ENCODE results near the gene SEMA6A.

The SEMA6A gene

DNA sequence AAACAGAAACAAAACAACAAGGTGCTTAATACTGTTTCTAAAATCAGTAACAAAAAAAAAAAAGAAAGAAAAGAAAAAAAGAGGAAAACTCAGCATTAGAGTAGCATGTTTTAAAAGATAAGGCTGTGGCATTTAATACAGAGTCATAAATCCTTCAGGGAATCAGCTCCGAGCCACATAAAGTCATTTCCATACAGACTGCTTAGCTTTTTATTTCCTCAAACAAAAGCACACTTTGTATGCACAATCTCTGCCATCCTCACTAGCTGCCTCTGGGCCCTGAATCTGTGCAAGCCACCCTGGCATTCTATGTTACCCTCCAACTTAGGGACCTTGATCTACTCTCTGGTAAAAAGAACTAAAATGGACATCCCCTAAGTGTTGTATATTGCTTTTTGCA lies 87.6 kb downstream of the SEMA6A start:
- no peak for DNase-seq

DNA sequence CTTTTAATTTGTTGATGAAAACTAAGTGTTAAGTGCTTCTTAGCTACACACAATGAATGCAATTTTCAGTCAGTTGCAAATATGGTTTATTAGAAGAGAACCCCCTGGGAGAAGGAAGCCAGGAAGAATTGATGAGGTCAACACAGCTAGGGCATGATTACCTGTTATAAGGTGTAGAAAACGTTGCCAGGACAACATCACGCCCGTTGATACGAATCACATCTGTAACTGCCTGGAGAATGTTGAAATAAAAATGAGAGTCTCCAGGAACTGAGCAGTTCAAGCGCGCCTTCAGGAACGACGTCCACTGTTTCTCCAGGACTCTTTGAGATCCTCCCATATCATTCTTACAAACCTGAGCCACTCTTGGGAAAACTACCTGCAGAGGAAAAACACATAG lies 88.0 kb downstream of the SEMA6A start:
- no peak for DNase-seq

DNA sequence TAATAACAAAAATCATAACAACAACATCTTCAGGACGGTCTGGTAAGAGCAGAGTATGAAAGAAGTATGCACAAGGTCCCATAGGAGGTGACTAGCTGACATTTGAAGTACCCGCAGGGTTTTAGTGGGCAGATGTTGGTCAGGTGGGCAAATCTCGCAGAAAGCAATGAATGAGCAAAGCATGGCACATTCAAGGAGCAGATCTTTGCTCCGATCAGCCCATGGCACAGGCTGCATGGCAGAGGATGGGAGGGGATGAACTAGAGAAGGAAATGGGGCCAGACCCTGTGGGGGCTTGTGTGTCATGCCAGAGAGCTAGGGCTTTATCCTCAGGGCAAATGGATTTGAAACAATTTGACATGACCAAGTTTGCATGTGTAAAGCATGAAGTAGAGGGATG lies 90.0 kb downstream of the SEMA6A start:
- DNase-seq: no peak

DNA sequence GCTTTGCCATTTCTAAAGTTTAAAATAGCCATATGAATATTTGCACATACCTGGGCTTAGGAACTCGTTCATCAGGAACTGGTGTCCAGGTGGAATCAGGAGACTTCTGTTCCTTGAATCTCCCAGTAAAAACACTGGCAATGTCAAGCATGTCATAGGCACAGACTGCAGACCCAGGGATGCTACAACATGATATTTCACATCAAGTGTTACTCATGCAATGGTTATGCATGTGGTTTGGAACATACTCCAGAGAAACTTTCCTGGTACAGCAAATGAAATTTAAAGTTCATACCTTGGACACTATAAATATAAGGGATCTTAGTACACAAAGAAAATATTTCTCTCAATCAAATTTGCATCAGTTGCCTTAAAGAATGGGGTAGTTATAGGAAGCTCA lies 92.2 kb downstream of the SEMA6A start:
- DNase-seq: no peak

DNA sequence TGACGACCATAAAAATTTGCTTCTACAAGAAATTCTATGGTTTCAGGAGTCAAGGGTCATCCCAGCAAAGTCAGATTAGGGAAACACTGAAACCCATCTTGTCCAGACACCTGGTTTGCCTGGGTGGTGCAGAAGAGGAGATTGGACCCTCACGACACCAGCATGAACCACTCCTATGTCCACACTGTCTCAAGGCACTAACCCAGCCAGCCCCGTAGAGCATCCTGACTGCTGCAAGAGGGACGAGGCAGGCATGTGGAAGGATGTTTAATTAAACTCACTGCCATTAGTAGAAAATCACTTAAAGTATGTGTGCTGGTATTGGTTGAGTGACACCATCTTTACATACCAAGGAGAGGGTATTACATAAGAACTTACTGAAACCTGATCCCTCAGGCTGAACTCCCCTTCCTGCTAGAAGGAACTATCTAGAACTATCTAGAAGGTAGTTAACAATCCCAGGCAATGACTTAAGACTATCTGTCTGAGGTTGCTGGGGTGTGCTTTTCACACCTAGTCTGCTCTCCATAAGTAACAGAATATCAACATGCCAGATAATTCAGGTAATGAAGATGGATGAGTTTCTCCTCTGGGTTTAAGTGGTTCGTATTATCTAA lies 93.6 kb downstream of the SEMA6A start:
- DNase-seq: no peak

DNA sequence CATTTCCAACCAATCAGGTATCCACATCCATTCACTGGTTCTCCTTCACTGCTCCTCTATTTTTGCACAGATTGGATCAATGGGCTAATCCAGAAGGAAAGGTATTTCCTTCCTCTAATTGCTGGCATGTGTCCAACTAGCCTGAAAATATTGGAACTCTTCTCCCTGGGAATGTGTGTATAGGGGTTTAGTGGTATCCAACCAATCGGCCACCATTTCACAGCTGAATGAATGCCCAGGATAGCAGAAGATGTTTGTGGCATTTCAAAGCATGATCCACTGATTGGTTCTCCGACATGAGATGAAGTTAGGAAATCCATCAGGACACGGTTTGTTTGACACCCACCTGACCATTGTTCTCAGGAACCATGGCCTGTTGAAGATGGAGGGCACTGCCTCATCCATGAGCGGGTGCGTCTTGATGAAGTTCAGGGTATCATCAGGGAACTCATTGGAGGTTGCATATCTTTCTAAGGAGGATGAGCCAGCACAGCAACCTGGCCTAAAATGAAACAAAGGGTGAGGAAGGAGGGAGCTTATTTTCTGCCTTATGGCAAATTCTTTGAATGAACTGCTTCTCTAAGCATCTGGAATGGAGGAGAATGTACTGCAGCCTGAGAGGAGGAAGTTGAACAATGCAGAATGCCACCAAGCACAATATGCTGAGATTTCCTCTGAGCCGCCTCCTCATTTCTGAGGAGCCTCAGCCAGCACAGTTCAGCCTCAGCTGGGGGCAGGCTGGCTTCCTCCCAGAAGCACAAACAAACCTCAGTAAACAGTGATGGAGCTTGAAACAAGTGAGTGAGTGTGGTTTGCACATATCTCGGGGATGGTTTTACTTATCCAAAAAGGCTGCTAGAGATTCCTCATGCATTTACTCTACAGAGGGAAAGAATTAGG lies 94.6 kb downstream of the SEMA6A start:
- no peak for DNase-seq

DNA sequence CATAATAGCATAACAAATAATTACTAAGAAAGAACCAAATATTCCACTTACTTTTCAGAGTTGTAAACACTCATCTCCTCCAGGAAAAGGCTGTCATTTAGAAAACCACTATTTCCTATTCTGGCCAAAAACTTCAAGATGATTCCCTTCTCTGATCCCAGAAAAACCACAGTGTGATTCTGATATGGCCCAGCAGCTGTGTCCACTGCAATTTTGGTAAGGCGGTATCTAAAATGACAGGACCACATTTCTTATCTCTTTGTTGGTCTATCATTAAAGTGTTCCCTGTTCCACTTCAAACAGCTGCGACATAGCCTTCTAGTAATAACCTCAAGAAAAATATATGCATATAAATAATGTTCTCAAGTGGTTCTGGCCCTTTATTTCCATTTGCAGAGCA lies 96.1 kb downstream of the SEMA6A start:
- DNase-seq: no peak

DNA sequence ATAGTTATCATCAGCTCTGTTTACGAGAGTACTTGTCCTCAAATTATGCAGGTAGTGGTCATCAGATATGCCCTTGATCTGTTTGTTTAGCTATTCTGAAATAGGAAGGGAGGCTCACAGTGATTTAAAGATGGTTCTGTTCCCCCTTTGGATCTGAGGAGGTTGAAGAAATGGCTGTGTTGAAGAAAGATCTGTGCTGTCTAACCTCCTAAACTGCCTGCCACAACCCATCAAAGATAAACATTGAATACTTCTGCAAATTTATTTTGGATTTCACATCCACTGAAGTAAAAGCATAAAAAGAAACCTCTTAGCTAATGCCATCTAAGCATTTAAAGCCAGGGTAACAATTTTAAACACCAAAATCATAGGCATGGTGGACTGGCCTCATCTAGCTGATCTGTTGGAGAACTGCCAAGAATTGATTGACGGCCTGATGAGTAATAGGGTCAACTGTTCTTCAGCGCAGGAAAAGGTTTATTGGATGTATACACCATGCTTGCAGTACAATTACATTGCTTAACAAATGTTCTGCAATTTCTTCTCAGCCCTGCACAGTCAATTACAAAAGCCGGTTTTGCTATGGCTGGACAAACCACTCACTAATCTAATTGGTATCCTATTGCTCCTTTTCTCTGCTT lies 97.6 kb downstream of the SEMA6A start:
- DNase-seq: no peak

DNA sequence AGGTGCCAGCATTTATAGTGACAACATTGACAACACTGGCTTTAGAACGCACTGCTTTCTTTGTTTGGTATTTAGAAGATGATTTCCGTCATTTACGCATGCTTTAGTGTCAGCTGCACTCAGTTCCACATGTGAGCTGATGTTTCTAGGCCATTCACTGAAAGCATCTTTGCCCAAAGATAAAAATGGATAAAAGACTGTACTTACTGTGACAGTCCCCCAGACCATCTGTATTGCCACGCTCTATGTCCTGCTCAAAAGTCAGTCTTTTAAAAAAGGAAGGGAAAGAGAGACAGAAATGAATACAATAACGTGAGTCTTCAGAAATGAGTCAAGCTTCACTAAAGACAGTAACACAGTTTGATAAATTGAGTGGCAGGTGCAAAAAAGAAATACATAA lies 99.3 kb downstream of the SEMA6A start:
- no peak for DNase-seq

DNA sequence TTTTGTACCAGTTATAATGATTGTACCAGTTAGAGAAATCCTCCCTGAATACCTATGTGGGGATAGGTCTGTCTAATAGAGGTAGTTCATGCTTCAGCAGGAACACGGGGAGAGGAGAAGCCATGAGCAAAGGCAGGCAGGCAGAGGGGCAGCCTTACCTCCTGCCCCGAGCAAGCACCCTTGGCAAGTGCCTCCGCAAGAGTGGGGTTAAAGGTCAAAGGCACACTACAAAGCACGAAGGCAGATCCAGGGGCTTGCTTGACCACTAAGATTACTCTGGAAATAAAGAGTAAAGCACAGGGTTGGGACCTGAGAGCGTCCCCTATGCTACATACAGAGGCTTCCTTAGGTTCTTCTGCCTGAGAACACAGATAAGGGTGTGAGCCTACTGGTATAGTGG lies 100.9 kb downstream of the SEMA6A start:
- no peak for DNase-seq

DNA sequence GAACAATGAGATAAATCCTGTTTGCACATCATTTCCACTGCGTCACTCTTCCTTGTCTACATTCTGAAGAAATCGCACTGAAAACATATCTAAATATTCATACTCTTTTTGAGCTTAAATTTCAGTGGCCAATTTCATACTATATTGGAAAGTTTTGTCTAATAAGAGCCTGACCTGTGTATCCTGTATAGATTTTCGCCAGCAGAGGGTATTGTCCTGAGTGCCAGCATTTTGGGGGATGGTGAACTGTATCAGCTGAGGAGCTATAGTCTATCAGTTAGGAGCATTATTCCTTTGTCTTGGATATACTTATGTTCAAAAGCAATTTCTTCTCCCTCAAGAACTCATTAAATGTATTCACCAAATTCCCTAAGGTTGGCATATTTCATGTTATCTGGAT lies 102.3 kb downstream of the SEMA6A start:
- DNase-seq: no peak

DNA sequence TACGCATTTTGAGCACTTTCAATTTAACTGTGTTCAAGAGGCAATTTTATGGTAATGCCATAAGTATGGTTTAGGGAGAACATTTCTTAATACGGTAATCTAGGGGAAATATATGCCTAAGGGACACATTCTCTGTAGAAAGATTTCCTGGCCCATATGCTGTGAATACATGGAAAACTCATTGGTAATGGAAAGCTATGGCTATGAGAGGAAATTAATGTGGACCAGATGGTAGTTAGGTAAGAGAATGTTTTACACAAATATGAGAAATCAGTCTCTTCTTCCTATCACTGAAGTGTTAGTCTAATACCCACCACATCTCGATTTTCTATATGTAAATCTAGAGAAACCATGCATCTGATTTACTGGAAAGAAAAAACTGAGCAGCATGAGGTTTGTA lies 105.0 kb downstream of the SEMA6A start:
- no peak for DNase-seq

DNA sequence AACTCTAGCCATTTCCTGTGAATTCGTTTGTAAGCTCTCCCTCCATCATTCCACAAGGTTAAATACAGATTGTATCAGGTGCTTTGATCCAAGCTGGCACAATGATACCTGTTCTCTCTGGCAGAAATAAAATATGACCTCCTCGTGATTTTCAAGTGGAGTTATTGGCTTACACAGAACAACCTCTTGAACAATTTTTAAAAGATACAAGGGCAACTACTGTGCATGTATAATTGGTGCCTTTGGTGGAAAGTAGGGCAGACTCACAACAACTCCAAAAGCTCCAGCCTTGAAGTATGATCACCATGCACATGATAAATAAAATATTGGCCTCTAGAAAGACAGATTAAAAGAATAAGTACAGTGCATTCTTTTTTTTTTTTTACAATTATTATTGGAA lies 106.0 kb downstream of the SEMA6A start:
- no peak for DNase-seq

DNA sequence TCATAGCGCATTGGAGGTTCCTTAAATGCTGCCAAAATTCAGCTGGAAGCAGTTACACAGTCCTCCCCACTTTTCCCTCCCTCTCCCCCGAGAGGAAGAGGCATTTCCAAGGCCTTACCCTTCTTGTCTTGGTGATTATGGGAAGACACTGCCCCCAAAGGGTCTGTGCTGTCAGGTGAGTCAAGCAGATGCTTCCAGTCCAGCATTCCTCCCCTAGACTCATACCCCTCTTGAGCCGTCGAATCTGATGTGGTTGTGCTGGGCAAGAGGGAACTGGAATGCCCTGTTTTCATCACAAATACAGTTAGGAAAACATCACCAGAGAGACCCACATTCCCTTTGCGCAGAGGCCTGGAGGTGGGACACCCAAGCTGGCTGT lies 107.2 kb downstream of the SEMA6A start:
- DNase-seq: no peak

DNA sequence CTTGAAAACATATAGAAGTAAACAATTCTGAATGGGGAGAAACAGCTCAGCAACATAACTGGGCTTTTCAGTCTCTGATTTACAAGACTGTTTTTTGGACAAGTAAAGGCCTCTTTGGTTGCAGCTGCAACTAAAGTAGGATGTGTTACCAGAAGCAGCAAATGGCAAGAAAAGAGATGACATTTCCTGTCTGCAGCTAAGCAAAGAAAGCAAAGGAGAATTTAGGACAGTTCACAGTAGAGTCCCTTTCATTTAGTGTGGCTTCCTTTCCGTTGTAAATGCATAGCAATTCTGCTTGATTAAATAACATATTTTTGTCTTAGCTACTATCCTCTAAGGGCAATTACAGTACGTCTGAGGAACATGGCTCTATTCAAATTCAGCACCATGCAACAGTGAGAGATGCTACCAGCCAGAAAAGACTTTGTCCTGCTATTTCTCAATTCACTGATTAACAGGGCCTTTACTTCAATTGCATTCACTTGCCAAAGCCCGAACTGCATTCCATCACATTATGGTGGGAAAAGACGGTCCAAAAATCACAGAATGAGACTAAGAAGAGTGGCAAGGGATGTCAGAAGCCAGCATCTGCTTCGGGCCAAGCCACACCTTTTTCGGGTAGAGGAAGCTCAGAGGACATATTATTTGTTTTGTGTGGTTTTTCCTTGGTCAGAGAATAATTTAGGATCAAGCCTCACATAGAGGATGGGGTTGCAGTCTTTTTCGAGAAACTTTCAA lies 107.7 kb downstream of the SEMA6A start:
- no peak for DNase-seq

DNA sequence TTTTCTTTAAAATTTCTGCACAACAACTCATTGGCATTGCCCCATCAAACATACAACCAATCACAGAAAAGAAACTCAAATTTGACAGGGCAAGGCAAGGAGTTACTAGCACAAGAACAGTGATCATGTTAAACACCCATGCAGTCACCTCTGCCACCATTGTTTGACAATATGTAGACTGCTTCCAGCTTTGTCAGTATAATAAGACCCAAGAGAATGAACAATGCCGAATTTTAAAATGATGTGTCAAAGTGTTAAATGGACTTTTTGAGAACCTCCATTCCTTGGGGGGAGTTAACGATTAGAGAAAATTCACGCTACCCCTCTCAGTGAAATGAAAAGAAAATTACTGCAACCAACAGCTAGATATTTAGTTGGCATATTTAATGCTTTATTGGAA lies 109.2 kb downstream of the SEMA6A start:
- no peak for DNase-seq

DNA sequence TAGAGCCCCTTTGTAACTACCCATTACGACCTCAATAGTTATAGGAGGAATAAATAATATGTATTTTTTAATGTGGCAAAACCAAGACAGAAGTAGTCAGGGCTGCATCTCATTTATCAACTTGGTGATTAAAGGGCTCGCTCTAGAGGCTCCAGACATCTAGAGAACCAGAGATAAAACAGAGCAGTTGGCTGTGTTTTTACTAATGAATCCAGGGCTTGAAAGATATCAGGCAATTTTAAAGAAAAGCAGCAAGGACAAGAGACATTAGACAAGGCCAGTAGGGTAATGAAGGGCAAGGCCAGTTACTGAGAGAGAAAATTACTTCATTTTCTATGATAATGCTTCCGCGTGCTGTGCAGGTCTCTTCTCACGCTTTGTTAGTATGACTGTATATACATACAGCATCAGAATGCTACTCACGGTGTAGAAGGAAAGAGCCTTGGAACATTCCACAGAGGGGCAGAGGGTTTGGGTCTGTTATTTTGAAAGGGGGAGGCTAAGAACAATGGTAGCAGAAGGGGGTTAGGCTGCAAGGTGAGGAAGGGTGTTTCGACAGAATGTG lies 110.4 kb downstream of the SEMA6A start:
- no peak for DNase-seq

DNA sequence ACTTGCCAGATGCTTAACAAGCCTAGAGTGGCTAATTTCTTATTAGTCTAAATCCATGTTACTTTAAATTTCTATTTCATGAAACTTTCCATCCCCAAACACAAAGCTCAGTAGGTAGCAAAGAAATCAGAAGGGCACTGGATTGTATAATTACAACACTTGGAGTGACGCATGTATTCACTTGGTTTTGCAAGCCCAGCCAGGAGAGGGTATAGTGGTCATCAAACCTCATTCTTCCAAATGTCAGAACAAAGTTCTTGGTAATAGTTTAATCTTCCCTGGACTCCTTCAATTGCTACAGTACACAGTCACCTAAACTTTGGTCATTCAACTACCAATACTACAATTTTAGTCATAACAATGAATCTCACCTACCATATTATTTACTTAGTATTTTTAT lies 112.1 kb downstream of the SEMA6A start:
- DNase-seq: no peak

DNA sequence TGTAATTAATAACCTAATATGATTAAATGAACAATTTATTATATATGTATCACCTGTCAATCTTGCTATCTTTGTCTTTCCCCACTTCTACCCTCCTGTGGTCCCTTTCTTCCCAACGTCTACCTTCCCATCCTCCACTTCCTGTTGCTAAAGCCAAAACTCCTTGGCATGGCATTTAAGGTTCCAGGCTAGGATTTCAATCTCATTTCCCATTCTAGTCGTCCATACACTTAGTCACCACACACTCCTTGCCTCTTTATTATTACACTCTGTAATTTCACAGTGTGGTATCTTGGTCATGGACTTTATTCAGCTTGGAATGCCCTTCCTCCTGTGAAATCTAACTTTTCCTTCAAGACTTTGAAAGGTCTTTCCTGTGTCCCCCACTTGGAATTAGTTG lies 115.3 kb downstream of the SEMA6A start:
- no peak for DNase-seq

DNA sequence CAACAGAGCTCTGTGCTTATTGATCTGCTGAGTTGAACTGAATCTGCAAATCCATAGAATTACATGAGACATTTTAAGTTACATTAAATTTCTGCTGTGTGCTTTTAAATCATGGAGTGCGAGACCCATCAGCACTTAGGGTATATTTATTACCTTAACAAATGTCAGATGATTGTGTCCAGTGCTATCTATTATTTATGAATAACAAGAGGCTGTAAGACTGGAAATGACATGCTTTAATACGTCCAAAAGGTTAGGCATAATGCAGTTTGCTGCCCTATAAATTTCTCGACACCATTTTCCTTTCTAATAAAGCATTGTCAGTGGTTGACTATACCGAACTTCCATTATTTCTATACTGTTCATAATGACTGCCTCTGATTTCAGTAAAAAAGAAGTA lies 117.6 kb downstream of the SEMA6A start:
- no peak for DNase-seq

DNA sequence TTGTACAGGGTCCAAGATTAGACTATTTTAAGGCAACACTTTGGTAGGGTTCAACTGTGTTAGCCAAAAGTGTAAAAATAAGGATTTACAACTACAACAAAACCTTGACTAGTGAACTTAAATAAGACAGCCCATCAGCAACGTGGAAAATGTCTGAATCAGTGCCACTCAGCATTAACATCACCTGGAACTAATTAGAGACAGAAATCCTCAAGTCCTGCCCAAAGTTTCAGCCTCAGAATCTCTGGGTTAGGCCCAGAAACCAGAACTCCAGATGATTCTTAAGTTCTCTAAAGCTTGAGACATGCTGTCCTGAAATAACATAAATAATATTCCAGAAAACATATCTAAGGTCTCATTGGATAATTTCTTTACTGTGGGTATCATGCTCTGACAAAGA lies 118.6 kb downstream of the SEMA6A start:
- DNase-seq: no peak

DNA sequence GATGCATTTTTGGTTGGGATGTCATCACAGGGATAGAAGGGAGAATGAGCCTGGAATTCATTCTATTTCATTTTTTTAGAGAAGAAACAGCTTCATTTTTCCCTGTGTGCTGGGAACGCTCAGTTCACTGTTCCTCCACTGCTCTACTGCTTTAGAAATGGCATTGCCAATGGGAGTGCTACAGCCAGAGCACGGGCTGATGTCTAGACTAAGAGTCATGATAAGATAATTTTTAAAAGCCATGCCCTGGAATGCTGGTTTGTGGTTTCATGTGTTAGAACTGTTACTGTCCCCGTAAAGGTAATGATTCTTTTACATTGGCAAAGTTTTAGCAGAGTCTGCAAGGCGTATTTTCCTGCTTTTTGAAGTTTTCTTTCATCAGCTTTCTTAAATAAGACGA lies 119.6 kb downstream of the SEMA6A start:
- no peak for DNase-seq

DNA sequence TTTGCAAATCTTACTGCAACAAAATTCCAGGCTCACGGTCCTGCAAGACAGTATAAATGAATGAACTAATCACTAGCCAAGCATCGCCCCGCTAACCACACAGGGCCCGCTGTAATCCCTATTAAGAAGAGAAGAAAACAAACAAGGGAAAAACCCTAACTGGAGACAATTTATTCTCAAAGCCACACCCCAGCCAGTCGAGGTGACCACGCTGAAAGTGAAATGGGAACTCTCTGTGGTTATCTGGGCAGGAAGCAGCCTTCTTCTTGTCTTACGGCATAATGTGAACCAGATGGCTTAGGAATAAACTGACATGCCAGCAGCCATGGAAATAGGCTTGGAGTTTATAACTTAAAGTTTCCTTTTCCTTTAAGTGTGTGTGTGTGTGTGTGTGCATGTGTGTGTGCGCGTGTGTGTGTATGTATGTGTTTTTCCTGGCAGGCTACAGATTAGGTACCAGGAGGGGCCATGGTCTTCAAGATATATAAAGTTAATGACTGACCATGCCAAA lies 120.2 kb downstream of the SEMA6A start:
- DNase-seq: no peak

Measured in NCI-H1105 (cell line).